BLaER1 (cell line): ENCODE data around the gene DUOXA2.

Experiments used
- H3K27ac ChIP-seq: shearing (Covaris generic); formaldehyde crosslinking; 2 replicates; pipeline ENCODE4 v1.8.1; 2022
- H3K27me3 ChIP-seq: shearing (Covaris generic); formaldehyde crosslinking; 2 replicates; pipeline ENCODE4 v1.8.1; 2022
- H3K36me3 ChIP-seq: shearing (Covaris generic); formaldehyde crosslinking; 2 replicates; pipeline ENCODE4 v1.8.1; 2022
- H3K4me1 ChIP-seq: shearing (Covaris generic); formaldehyde crosslinking; 2 replicates; pipeline ENCODE4 v1.8.1; 2022
- H3K4me2 ChIP-seq: shearing (Covaris generic); formaldehyde crosslinking; 2 replicates; pipeline ENCODE4 v1.8.1; 2022
- H3K4me3 ChIP-seq: shearing (Covaris generic); formaldehyde crosslinking; 2 replicates; pipeline ENCODE4 v1.8.1; 2022
- H3K9ac ChIP-seq: shearing (Covaris generic); formaldehyde crosslinking; 2 replicates; pipeline ENCODE4 v1.8.1; 2022
- H3K9me3 ChIP-seq: shearing (Covaris generic); formaldehyde crosslinking; 2 replicates; pipeline ENCODE4 v1.8.1; 2022
- H4K20me1 ChIP-seq: shearing (Covaris generic); formaldehyde crosslinking; 2 replicates; pipeline ENCODE4 v1.8.1; 2022
- Cebpa-rat ChIP-seq: shearing (Covaris generic); IDR thresholded peaks from 2 replicates; pipeline ENCODE4 v1.8.1; 2022

DUOXA2 gene

DNA sequence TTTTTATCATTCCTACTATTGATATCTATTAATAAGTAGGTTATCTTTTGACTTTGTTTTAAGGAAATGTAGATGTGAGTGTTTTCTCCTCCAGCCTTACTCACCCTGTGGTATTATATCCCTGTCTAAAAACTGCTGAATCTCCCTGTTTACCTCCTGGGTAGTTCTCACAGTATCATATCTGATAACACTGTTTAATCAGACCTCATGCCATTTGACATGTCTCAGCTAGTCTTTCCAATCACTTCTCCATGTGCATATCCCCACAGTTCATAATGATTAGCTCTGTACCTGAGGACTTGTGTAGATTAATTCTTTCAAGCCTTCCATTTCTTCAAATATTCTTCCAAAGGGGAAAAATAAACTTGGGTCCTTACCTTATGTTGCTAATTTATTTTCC, 30.9 kb upstream of the DUOXA2 start:
- Histone ChIP-seq H4K20me1 (no peaks in the 10 kb centered on the region), H3K4me2 (no peak overlapping the region), H3K36me3 (no peaks in the 10 kb centered on the region), H3K27me3 (no peaks in the 10 kb centered on the region), H3K27ac (no peak overlapping the region), H3K9ac (no peak overlapping the region), H3K4me3 (no peak overlapping the region), H3K4me1 (no peaks in the 10 kb centered on the region), H3K9me3 (no peaks in the 10 kb centered on the region)
- TF ChIP-seq Cebpa-rat: no peak

GRCh38 chr15:45084163-45084562, 30.0 kb upstream of the DUOXA2 start:
- H3K9ac ChIP-seq: no peak overlapping the region
- no peaks in the 10 kb centered on the region for H3K27me3 ChIP-seq
- H3K4me3 ChIP-seq: no peak overlapping the region
- H3K4me1 ChIP-seq: no peaks in the 10 kb centered on the region
- no peaks in the 10 kb centered on the region for H4K20me1 ChIP-seq
- H3K36me3 ChIP-seq: no peaks in the 10 kb centered on the region
- H3K9me3 ChIP-seq: no peaks in the 10 kb centered on the region
- H3K27ac ChIP-seq: no peak overlapping the region
- no peak for TF ChIP-seq Cebpa-rat
- H3K4me2 ChIP-seq: no peak overlapping the region

DNA sequence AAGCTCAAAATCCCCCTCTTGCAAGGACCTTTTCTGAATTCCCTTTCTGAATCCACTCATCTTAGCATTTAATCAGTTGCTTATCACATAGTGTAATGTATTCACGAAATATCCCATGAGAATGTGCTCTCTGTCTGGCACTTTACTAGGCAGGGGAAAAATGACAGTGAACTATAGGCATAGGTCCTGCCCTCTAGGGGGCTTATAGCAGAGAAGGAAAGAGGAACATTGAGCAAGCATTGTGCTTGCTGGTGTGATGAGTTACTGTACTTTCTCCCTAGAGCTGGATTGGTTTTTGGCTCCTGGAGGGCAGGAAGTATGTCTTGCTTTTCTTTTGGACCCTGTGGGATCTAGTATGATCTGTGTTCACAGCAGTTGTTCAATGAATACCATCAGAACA, 26.6 kb upstream of the DUOXA2 start:
- Histone ChIP-seq H3K9ac (no peak overlapping the region), H3K36me3 (no peaks in the 10 kb centered on the region), H4K20me1 (no peaks in the 10 kb centered on the region), H3K27me3 (no peaks in the 10 kb centered on the region), H3K9me3 (no peaks in the 10 kb centered on the region), H3K4me1 (no peaks in the 10 kb centered on the region), H3K27ac (no peak overlapping the region), H3K4me2 (no peak overlapping the region), H3K4me3 (no peak overlapping the region)
- TF ChIP-seq Cebpa-rat: no peak

DNA sequence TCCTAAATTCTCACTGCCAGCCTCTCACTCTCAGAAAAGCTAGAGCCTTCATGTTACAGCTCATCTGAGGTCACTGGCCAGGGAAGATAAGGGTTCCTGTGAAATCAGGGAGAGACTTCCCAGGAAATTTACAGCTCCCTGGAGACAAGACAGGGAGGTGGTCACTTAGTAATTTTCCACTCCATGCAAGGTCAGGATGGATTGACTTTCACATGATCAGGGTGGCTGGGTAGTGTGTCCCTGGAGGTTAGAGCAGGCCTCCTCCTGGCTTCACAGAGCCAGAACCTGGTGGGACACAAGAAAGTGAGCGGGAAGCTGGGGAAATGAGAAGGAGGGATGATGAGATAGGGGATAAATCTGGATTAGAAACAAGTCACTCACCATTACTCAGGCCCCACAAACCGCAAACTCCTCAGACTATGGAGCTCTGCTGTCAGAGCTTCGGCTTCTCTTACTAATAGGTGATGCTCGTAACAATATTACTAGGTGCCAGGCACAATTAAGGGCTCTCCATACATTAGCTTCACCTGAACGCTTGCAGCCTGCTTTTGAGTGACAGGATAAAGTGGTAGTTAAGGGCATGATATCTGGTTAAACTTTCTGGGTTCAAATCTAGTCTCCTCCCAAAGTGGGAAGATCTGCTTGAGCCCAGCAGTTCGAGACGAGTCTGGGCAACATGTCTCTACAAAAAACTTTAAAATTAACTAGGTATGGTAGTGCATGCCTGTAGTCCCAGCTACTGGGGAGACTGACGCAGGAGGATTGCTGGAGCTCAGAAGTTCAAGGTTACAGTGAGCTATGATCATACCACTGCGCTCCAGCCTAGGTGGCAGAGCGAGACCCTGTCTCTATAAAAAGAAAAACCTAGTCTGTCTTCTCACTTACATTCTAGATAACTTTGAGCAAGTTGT, 25.1 kb upstream of the DUOXA2 start:
- no peaks in the 10 kb centered on the region for H3K4me1 ChIP-seq
- no peaks in the 10 kb centered on the region for H3K9me3 ChIP-seq
- TF ChIP-seq Cebpa-rat: no peak
- no peak overlapping the region for H3K4me3 ChIP-seq
- no peaks in the 10 kb centered on the region for H3K36me3 ChIP-seq
- H4K20me1 ChIP-seq: no peaks in the 10 kb centered on the region
- no peak overlapping the region for H3K9ac ChIP-seq
- H3K4me2 ChIP-seq: no peak overlapping the region
- no peaks in the 10 kb centered on the region for H3K27me3 ChIP-seq
- H3K27ac ChIP-seq: no peak overlapping the region

GRCh38 chr15:45089712-45090373, 24.3 kb upstream of the DUOXA2 start:
- TF ChIP-seq Cebpa-rat: no peak
- Histone ChIP-seq H3K9ac (no peak overlapping the region), H3K36me3 (no peaks in the 10 kb centered on the region), H4K20me1 (no peaks in the 10 kb centered on the region), H3K4me1 (no peaks in the 10 kb centered on the region), H3K9me3 (no peaks in the 10 kb centered on the region), H3K27me3 (no peaks in the 10 kb centered on the region), H3K4me2 (no peak overlapping the region), H3K27ac (no peak overlapping the region), H3K4me3 (no peak overlapping the region)

DNA sequence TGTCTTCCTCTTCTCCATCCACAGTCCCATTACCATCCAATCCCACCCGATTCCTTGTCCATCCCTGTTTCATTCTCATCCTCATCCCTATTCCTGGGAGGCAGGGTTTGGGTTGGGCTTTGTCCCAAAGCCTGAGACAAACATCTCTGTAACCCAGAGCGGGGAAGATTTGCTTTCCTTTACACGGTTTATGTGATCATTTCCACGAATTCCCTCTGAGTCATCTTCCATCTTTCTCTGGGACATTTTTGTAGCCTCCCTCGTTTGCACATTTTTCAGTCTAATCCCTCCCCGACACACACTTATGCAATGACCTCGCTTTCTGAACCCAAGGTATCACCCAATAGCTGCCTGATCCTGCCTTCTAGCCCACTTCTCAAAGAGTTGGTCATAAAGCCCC, 23.0 kb upstream of the DUOXA2 start:
- no peaks in the 10 kb centered on the region for H3K36me3 ChIP-seq
- no peak overlapping the region for H3K4me2 ChIP-seq
- no peaks in the 10 kb centered on the region for H4K20me1 ChIP-seq
- H3K27ac ChIP-seq: no peak overlapping the region
- H3K27me3 ChIP-seq: no peaks in the 10 kb centered on the region
- H3K4me1 ChIP-seq: no peaks in the 10 kb centered on the region
- H3K4me3 ChIP-seq: no peak overlapping the region
- no peak overlapping the region for H3K9ac ChIP-seq
- no peak for TF ChIP-seq Cebpa-rat
- H3K9me3 ChIP-seq: no peaks in the 10 kb centered on the region

- Histone ChIP-seq H3K27me3 (no peaks in the 10 kb centered on the region), H3K4me1 (no peaks in the 10 kb centered on the region), H4K20me1 (no peaks in the 10 kb centered on the region), H3K36me3 (no peaks in the 10 kb centered on the region), H3K4me2 (no peak overlapping the region), H3K9ac (no peak overlapping the region), H3K27ac (no peak overlapping the region), H3K4me3 (no peak overlapping the region), H3K9me3 (no peaks in the 10 kb centered on the region)
- no peak for TF ChIP-seq Cebpa-rat
These were observed 22.6 kb upstream of the DUOXA2 start for GRCh38 chr15:45091576-45091975.

DNA sequence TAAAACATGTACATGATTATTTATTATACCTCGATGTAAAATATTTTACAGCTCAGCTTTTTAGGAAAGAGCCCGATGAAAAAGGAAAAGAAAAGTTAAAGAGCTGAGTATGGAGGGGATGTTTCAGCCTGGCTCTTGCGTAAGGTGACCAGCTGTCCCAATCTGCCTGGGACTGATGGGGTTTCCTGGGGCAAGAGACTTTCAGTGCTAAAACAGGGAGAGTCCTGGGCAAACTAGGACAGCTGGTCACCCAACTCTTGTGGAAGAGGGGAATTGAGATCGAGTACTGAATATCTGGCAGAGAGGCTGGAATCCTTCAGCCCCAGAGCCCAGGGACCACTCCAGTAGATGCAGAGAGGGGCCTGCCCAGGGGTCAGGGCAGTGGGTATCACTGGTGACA, 21.1 kb upstream of the DUOXA2 start:
- no peak overlapping the region for H3K4me2 ChIP-seq
- H4K20me1 ChIP-seq: no peaks in the 10 kb centered on the region
- TF ChIP-seq Cebpa-rat: no peak
- H3K9ac ChIP-seq: no peak overlapping the region
- no peaks in the 10 kb centered on the region for H3K27me3 ChIP-seq
- H3K36me3 ChIP-seq: no peaks in the 10 kb centered on the region
- H3K4me3 ChIP-seq: no peak overlapping the region
- H3K9me3 ChIP-seq: no peaks in the 10 kb centered on the region
- no peak overlapping the region for H3K27ac ChIP-seq
- H3K4me1 ChIP-seq: peaks cover 5% of the 10 kb centered on the region; the same call in 1 of the 2 replicates

- H3K9ac ChIP-seq: no peak overlapping the region
- H3K4me2 ChIP-seq: no peak overlapping the region
- no peak for TF ChIP-seq Cebpa-rat
- no peak overlapping the region for H3K4me3 ChIP-seq
- H3K27me3 ChIP-seq: no peaks in the 10 kb centered on the region
- H3K27ac ChIP-seq: no peak overlapping the region
- no peaks in the 10 kb centered on the region for H3K9me3 ChIP-seq
- peaks cover 5% of the 10 kb centered on the region; the same call in 1 of the 2 replicates for H3K4me1 ChIP-seq
- H3K36me3 ChIP-seq: no peaks in the 10 kb centered on the region
- H4K20me1 ChIP-seq: no peaks in the 10 kb centered on the region
These were observed 20.3 kb upstream of the DUOXA2 start for GRCh38 chr15:45093622-45094357.

- no peaks in the 10 kb centered on the region for H3K9me3 ChIP-seq
- no peak for TF ChIP-seq Cebpa-rat
- H3K9ac ChIP-seq: no peak overlapping the region
- no peaks in the 10 kb centered on the region for H3K36me3 ChIP-seq
- peaks cover 5% of the 10 kb centered on the region; the same call in 1 of the 2 replicates for H3K4me1 ChIP-seq
- H4K20me1 ChIP-seq: no peaks in the 10 kb centered on the region
- no peak overlapping the region for H3K27ac ChIP-seq
- H3K27me3 ChIP-seq: no peaks in the 10 kb centered on the region
- H3K4me3 ChIP-seq: no peak overlapping the region
- H3K4me2 ChIP-seq: no peak overlapping the region
These were observed 19.8 kb upstream of the DUOXA2 start for GRCh38 chr15:45094358-45094730.
